Mesothelial cell of epicardium (in vitro differentiated cells): ENCODE data around the gene AUTS2. TPM values are rescaled to one million over a fixed set of nuclear protein-coding genes. Genes with fewer than 3 reads are reported as not detected.

Source experiments
- DNase-seq, 2 experiments: peaks; one replicate each; pipeline ENCODE4 v3.0.0; 2021; ENCODE audit warnings: low spot score in 2 of 2; ENCODE audit not compliant: unreplicated experiment in 2 of 2
- H3K27ac Mint-ChIP-seq: 2 replicates; pipeline ENCODE4 v1.8.0; 2021; ENCODE audit warnings: mixed read lengths
- H3K27me3 Mint-ChIP-seq: 2 replicates; pipeline ENCODE4 v1.8.0; 2021; ENCODE audit warnings: low read depth, mixed read lengths
- H3K36me3 Mint-ChIP-seq: 2 replicates; pipeline ENCODE4 v1.8.0; 2021; ENCODE audit warnings: mixed read lengths
- H3K4me1 Mint-ChIP-seq: 2 replicates; pipeline ENCODE4 v1.8.0; 2021; ENCODE audit warnings: mixed read lengths
- H3K4me3 Mint-ChIP-seq: 2 replicates; pipeline ENCODE4 v1.8.0; 2021; ENCODE audit warnings: mild to moderate bottlenecking, moderate library complexity, mixed read lengths
- H3K9me3 Mint-ChIP-seq: 2 replicates; pipeline ENCODE4 v1.8.0; 2021; ENCODE audit warnings: mixed read lengths
- total RNA-seq: library from RNA; stranded (reverse); gene quantifications from 3 replicates; pipeline ENCODE4 v1.2.1, GENCODE V29; 2021
- TF ChIP-seq, protein P1 (sequence below): fragments of 200-600 bp; sonication (generic); IDR thresholded peaks from one replicate; pipeline ENCODE4 v1.5.0; 2021; ENCODE audit warnings: antibody characterized with exemption; ENCODE audit not compliant: unreplicated experiment

The AUTS2 gene
- total RNA-seq, 1 donor from 2014 or later: 135 TPM

DNA sequence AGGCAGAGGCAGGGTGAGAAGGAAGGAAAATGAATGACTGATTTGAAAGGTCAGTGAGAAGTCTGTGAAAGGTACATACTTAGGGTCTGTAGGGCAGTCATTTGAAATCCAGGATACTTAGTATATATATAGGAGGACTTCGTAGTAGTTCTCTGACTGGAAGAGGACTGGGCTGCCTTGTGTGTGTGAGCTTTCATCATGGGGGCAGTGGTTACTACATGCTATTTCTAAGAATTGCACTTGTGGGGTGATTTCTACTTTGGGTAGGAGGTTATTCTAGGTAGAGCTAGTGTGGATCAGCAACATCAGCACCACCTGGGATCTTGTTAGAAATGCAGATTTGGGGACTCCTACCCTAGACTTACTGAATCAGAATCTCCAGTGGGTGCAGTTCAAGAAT lies 104.1 kb downstream of the AUTS2 start:
- TF ChIP-seq, protein P1, sequence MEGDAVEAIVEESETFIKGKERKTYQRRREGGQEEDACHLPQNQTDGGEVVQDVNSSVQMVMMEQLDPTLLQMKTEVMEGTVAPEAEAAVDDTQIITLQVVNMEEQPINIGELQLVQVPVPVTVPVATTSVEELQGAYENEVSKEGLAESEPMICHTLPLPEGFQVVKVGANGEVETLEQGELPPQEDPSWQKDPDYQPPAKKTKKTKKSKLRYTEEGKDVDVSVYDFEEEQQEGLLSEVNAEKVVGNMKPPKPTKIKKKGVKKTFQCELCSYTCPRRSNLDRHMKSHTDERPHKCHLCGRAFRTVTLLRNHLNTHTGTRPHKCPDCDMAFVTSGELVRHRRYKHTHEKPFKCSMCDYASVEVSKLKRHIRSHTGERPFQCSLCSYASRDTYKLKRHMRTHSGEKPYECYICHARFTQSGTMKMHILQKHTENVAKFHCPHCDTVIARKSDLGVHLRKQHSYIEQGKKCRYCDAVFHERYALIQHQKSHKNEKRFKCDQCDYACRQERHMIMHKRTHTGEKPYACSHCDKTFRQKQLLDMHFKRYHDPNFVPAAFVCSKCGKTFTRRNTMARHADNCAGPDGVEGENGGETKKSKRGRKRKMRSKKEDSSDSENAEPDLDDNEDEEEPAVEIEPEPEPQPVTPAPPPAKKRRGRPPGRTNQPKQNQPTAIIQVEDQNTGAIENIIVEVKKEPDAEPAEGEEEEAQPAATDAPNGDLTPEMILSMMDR: no peak
- H3K4me1 Mint-ChIP-seq: peaks cover 35% of the 10 kb centered on the region
- no peaks in the 10 kb centered on the region for H3K9me3 Mint-ChIP-seq
- H3K27ac Mint-ChIP-seq: no peak overlapping the region
- H3K36me3 Mint-ChIP-seq: no peaks in the 10 kb centered on the region
- no peak for DNase-seq
- no peak overlapping the region for H3K4me3 Mint-ChIP-seq
- no peaks in the 10 kb centered on the region for H3K27me3 Mint-ChIP-seq

DNA sequence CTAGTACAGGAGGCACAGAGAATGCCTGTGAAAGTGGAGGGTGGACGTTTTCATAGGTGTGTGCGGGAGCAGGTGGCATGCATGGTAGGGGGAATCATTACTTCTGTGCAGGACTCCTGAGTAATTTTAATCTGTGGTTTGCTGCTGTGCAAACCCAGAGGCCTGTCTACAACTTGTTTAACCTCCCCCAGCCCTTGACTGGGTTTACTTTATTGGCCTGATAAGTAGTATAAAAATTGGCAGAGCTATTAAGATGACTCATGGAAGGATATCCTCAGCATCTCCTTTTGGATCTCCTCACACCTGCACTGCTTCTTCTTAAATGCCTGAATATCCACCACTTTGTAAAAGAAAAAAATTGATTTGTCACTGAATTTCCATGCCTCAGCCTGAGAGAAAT lies 104.8 kb downstream of the AUTS2 start:
- TF ChIP-seq, protein P1: no peak
- Mint-ChIP-seq H3K4me1 (peaks cover 35% of the 10 kb centered on the region), H3K9me3 (no peaks in the 10 kb centered on the region), H3K36me3 (no peaks in the 10 kb centered on the region), H3K4me3 (no peak overlapping the region), H3K27me3 (no peaks in the 10 kb centered on the region), H3K27ac (no peak overlapping the region)
- DNase-seq: no peak

DNA sequence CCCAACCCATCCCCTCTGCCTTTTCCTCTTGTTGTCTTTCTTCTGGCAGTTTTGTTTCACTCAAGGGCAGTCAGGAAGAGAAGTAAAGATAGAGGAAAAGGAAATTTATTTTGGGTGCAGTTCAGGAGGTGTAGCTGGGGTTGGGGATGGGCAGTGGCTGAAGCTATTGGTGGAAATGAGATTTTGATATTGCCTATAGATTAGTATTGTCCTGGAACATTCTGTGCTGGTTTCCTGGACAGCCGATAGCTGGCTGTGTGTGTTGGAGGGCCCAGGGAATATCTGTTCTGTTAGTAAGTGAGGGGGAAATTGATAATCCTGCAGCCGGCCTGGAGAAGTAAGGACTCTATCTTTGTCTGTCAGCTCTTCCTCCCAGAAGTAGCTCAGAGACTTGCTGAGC lies 107.8 kb downstream of the AUTS2 start:
- no peaks in the 10 kb centered on the region for H3K27me3 Mint-ChIP-seq
- TF ChIP-seq, protein P1: no peak
- peaks cover 59% of the 10 kb centered on the region for H3K4me1 Mint-ChIP-seq
- H3K27ac Mint-ChIP-seq: no peak overlapping the region
- DNase-seq: no peak
- no peak overlapping the region for H3K4me3 Mint-ChIP-seq
- H3K9me3 Mint-ChIP-seq: no peaks in the 10 kb centered on the region
- H3K36me3 Mint-ChIP-seq: no peaks in the 10 kb centered on the region

DNA sequence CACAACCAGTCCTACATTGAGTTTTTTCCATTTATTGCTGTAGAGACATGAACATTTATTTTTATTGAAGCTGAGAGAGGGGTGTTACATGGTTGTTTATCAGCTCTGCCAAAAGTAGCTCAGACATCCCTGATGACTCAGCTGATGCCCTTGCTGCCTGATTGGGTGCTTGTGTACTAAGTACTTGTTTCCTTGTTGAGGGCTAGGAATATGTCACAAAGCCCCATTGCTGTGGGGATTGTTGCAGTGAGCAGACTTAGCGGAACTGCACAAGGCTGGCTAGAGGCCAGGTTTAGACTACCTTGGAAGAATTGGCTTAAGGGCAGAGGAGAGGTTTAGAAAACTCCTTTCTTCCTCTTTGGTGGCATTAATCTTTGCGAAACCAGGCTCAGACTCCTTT lies 110.6 kb downstream of the AUTS2 start:
- DNase-seq: no peak
- H3K27ac Mint-ChIP-seq: no peak overlapping the region

DNA sequence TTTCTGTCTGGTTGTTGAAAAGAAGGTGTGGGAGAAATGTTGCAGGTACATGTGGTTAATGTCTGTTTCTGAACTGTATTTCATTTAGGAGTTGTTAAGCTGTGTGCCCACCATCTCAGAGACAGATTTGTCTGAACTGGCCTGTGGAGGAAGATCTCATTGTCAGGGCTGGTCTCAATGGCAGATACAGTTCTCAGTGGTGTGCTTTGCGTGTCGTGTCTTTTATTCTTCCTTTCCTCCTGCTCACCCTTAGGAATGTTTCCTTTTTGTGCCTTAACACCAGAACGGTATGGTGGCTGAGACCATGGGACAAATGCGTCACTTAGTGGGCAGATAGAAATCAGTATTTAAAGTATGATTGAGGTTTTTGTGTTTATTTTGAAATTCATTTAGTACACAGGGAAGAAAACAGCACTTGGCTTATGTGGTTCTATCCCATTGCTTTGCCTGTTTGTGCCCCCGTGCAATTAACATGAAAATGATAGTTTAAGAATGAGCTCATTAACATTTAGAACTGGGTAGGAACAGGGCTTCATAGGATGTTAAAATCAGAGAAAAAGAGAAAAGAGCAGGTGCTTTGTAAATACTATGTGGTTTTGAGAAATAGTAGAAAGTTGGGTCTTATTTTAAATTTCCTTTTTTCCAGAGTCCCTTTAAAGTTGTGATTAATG lies 112.6 kb downstream of the AUTS2 start:
- H3K4me3 Mint-ChIP-seq: no peak overlapping the region
- H3K9me3 Mint-ChIP-seq: peaks cover 10% of the 10 kb centered on the region
- H3K27ac Mint-ChIP-seq: no peak overlapping the region
- TF ChIP-seq, protein P1: no peak
- H3K27me3 Mint-ChIP-seq: no peaks in the 10 kb centered on the region
- H3K36me3 Mint-ChIP-seq: peaks cover 1% of the 10 kb centered on the region
- DNase-seq: no peak
- H3K4me1 Mint-ChIP-seq: peaks cover 47% of the 10 kb centered on the region

More for the DNA sequence above, 110.6 kb downstream of the AUTS2 start:
- TF ChIP-seq, protein P1: no peak
- H3K4me1 Mint-ChIP-seq: peaks cover 50% of the 10 kb centered on the region
- no peak overlapping the region for H3K4me3 Mint-ChIP-seq
- H3K27me3 Mint-ChIP-seq: no peaks in the 10 kb centered on the region
- peaks cover 1% of the 10 kb centered on the region for H3K36me3 Mint-ChIP-seq
- peaks cover 10% of the 10 kb centered on the region for H3K9me3 Mint-ChIP-seq
